GM21447 (cell line): ENCODE measurements around the gene ORC1.
A peak's percentile ranks its signal among the peaks of the same experiment; 100 is the strongest.
"Not testable (repeated sequence)": the region's sequence is repeated elsewhere in the genome, so short reads cannot be mapped to it uniquely, and the experiment has no call there.

Source experiments
- ATAC-seq: cut with Tn5 transposase; IDR thresholded peaks from one replicate; pipeline ENCODE4 v1.9.1; 2021; ENCODE audit not compliant: unreplicated experiment

ORC1 gene

DNA sequence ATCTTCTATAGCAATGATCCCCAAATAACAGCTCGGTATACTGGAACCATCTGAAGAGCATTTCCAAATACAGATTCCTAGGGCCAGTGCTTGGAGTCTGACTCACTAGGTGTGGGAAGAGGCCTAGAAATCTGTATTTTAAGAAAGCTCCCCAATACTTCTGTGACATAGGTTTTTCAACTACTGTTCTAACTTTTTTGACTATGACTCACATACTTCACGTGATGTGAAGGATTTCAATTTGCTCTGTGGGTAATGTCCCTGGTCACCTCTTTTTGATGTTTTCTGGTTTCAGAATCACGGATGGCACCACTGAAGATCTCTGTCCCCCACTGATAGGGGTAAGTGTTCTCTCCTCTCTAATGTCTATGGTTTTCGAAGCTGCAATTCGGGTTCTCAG is 11.0 kb downstream of the ORC1 start:
- ATAC-seq: no peak

GRCh38 chr1:52386458-52386857 is 17.8 kb downstream of the ORC1 start:
- ATAC-seq: no peak

DNA sequence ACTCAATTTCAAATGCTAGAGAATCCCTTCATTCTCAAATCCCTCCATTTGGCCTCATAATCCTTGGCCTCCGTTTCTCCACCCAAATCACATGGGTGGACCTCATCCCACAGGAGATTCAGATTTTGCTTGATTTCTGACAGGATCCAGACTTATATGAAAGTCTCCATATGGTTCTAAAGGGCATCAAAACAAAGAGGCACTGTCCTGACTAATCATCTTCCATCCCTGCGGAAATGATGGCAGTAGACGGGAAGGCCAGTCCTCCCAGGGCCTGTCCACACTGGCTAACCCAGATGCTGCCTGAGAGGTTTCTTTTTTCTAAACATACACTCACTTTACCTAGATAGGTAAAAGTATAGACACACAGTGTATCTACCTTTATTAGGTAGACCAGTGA is 18.8 kb downstream of the ORC1 start:
- no peak for ATAC-seq

DNA sequence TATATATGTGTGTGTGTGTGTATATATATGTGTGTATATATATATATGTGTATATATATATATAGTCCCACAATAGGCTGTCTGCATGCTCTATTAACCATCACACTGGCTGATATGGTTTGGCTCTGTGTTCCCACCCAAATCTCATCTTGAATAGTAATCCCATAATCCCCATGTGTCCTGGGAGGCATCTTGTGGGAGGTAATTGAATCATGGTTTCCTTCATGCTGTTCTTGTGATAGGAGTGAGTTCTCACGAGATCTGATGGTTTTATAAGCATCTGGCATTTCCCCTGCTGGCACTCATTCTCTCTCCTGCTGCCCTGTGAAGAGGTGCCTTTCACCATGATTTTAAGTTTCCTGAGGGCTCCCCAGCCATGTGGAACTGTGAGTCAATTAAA is 34.4 kb downstream of the ORC1 start:
- ATAC-seq: not testable (repeated sequence)

- no peak for ATAC-seq
Measured at GRCh38 chr1:52368383-52369172, 35.6 kb downstream of the ORC1 start.

DNA sequence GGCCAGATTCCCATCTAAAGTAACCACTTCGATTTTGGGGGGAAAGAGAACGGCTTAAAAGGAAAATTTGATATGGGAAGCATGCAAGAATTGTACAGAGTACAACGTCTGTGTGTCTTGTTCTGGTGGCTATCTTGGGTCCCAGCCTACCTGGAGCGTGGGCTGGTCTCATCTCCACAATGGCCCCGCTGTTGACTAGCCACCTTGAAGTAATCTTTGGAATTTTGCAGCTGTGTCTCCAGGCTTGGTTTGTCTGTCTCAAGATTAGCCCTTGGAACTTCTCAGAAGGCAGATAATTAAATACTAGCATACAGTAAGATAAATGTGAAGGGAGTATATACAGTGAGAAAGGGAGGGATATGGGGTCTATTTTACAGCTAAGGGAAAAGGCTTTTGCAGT is 37.0 kb downstream of the ORC1 start:
- no peak for ATAC-seq

GRCh38 chr1:52366517-52366827 is 37.8 kb downstream of the ORC1 start:
- no peak for ATAC-seq

DNA sequence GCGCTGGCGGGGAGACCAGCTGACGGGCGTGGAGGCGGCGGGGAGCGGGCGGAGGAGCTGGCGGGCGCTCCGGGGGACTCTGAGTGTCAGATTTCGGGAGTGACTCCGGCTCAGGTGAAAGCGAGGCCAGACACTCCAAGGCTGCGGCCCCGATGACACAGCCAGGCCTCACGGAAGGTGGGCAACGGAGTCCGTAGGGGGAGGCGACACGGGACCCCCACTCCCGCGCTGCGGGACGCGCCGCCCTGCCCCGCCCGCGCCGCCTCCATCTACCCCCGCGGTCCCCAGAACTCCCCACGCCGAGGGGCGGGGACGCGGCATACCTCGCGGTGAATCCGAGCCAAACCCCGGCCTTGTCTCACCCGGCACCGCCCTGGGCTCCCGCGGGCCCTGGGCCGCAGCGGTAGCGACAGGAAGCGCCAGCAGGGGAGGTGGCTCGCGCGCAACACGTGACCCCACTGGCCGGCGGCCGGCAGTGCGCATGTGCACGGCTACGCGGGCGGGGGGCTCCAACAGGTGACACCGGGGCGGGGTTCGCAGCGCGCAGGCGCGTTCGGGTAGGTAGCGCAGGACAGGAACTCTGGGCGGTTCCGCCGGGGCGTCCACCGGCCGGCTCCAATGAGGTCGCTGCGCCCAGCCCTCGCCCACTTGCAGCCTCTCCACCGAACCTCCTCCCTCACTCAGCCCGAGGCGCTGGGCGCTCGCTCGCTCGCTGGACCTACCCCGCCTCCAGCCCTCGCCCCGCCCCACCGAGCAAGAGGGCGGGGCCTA is 38.3 kb downstream of the ORC1 start, which contains the start of gene CC2D1B:
TSS of gene CC2D1B (minus strand) at position 460 of the 771 bp plus-strand sequence. CDS start 1,585 bp downstream, outside the sequence.
- ATAC-seq: peak; percentile 83

GRCh38 chr1:52365071-52365745 is 39.0 kb downstream of the ORC1 start:
- no peak for ATAC-seq

DNA sequence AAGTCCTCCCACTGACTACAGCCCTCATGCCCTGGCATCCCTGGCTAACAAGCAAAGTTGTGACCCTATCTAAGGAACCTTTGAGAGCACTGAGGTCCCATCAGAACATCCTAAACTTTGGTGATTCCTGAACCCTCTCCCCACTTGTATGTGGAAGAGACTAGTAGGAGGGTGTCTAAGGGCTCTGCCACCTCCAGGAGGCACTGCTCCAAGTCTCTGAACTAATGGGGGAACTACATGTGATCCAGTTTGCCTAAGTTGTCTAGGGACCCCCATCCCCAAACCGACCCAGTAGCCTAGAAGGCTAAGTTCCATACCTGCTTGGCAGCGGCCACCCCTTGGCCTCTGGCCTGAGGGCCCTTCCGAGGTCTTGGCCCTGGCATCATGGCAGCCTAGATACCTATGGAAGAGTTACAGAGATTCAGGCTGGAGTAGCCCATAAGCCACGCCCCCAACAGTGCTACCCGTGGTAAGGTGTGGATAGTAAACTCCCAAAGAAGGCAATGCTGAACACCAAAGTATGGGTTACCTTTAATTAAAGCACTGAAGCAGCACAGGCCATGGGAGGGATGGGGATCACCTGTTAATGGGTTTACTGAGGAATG is 39.9 kb downstream of the ORC1 start:
- ATAC-seq: no peak

GRCh38 chr1:52360595-52360968 is 43.6 kb downstream of the ORC1 start:
- ATAC-seq: no peak

DNA sequence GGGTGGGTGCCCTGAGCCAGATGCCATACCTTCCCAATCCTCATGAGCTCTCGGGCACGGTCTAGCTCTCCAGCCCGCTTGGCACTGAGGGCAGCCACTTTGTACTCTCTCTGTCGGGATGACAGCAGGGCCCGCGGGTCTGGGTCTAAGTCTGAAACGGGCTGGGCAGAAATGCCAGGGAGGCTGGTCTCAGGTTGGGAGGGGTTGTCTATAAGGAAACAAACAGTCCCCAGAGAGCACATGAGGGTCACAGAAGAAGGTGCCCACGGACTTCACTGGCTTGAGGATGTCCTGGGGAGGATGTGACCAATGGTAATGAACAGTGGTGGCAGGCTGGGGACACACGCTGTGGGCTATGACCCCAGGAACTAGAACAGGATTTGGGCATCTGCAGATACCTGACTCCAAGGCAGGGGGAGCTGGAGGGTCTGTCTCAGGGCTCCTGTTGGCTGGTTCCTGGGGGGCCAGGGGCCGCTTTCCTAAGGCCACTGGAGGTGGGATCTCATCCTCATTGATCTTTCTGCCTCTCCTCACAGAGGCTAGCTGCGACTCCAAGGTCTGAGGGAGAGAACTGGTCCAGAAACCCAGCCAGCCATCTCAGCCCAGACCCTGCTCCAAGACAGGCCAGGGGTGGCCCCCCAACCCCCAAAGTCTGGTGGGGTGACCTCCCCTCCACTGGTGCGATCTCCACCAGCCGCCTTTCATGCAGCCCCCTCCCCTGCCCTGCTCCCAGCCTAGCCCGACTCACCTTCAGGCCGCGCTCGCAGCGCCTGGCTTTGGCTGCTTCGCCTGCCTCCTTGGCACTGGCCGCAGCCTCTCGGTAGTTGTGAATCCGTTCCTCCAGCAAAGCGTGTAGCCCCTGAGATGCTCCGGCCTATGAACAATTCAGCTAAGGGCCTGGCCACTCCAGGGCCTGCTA is 44.3 kb downstream of the ORC1 start:
- no peak for ATAC-seq

DNA sequence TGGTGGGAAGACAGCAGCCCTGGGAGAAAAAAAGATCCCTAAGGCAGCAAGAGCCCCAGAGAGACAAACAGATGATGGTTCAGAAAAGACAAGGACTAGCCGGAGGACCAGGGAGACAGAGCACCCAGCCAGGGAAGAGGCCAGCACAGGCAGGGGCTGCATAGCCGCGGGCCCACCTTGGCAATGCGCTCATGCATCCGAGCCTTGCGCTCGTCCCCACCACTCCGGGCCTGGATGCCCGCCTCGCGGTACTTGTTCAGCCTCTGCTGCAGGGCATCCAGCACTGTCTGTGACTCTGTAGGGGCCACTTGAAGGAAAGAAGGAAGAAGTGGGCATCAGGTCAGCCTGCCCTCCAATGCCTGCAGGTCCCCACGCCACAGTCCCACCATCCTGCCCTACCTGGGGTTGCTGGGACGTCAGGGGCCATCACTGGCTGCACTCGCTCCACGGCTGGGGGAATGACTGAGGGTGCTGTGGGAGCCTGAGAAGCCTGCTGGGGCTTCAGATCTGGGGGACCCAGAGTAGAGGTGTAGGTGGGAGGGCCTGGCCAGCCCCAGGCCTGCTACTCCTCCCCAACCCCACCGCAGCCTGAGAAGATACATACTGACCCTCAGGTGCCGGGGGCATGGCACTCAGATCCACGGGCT is 45.2 kb downstream of the ORC1 start:
- no peak for ATAC-seq

- ATAC-seq: no peak
Measured at GRCh38 chr1:52357397-52357796, 46.8 kb downstream of the ORC1 start.

GRCh38 chr1:52356818-52357355 is 47.3 kb downstream of the ORC1 start:
- no peak for ATAC-seq

DNA sequence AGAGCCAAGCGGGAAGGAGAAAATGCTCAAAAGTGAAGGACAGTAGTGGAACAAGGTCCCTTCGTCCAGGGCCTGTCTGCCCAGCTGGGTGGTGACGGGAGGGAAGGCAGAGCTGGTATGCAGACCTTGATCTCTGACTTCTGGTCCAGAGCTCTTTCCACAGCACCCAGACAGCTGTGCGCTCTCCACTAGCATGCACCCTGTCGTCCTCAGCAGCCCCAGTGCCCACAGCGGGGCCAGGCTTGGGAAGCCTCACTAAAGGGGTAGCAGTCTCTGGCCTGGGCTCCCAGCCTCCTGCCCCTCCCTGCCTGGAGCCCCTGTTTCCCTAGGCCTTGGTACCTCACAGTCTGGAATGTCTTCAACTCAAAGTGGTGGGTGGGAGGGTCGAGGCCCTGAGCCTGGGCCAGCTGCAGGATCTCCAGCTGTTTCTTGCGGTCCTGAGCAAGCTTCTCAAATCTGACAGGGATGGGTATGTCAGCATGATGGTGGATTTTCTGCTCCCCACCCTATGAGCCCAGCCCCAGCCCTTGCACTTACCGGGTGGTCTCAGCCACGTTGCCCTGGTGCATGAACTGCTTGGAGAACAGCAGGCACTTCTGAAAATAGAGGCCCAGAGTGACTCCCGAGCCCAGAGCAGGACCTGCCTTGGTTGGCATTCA is 48.2 kb downstream of the ORC1 start:
- ATAC-seq: no peak

GRCh38 chr1:52355436-52355835 is 48.8 kb downstream of the ORC1 start:
- ATAC-seq: no peak

DNA sequence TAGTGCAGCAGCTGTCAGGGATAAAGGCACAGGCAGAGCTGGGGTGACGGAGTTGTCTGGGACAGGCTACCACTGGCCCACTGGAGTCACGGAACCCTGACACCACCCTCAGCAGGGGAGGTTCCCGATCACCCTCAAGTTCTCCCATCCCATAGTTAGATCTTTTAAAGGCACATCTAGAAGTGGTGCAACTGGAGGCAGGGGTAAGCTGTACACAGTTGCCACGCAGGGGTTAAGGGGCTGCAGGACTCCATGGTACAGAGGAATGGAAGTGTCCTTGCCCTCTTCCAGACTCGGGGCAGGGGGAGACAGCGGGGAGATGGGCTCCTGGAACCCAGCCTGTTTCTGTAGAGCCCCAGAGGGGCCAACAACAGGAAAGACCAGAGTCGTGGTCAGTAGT is 51.5 kb downstream of the ORC1 start:
- ATAC-seq: no peak

- ATAC-seq: no peak
Measured at GRCh38 chr1:52348704-52349300, 55.4 kb downstream of the ORC1 start.
